H1 (cell line): ENCODE data around the gene FGFR2. TPM values are rescaled to one million over a fixed set of nuclear protein-coding genes. Genes with fewer than 3 reads are reported as not detected.

Experiments used
- CTCF ChIA-PET: fragments of 300-600 bp; sonication (Branson Sonifier 250); formaldehyde crosslinking; loops from one replicate; lab custom pipeline; 2021; ENCODE audit not compliant: partially characterized antibody; lab: Charles Lee
- POLR2A ChIA-PET: fragments of 300-600 bp; sonication (Branson Sonifier 250); formaldehyde crosslinking; loops from one replicate; lab custom pipeline; 2021; ENCODE audit warnings: inconsistent platforms; ENCODE audit not compliant: partially characterized antibody; lab: Charles Lee
- DNase-seq, 2 experiments: peaks; one replicate each; pipeline versions ENCODE4 v3.0.0 to v3.0.0-alpha.2; 2010 to 2022; ENCODE audit warnings: low spot score in 2 of 2, low read depth in 1 of 2, mixed read lengths in 1 of 2
- FAIRE-seq: peaks from 2 replicates; lab custom pipeline; 2011; peaks lifted over from hg19 to GRCh38; lab: Jason Lieb, UNC
- H2AFZ ChIP-seq: 2 replicates; pipeline ENCODE4 v1.8.1; 2012; ENCODE audit warnings: low read length, inconsistent platforms
- H2AK5ac ChIP-seq: 2 replicates; pipeline ENCODE4 v1.6.1; 2013; ENCODE audit warnings: low read depth, low read length
- H2BK120ac ChIP-seq: replicated peaks from 2 replicates; pipeline ENCODE3; 2013; ENCODE audit warnings: low read depth, low read length, inconsistent platforms
- H2BK12ac ChIP-seq: 2 replicates; pipeline ENCODE4 v1.6.1; 2013; ENCODE audit warnings: low read depth, low read length
- H2BK15ac ChIP-seq: 2 replicates; pipeline ENCODE4 v1.6.1; 2013; ENCODE audit warnings: low read length
- H2BK20ac ChIP-seq: 2 replicates; pipeline ENCODE4 v1.6.1; 2013; ENCODE audit warnings: low read length
- H2BK5ac ChIP-seq: 2 replicates; pipeline ENCODE4 v1.6.1; 2013; ENCODE audit warnings: low read depth, low read length
- H3K14ac ChIP-seq: 2 replicates; pipeline ENCODE4 v1.6.1; 2013; ENCODE audit warnings: inconsistent platforms; ENCODE audit not compliant: insufficient read length
- H3K18ac ChIP-seq: 2 replicates; pipeline ENCODE4 v1.6.1; 2013; ENCODE audit warnings: low read length; ENCODE audit errors: extremely low read depth
- H3K23ac ChIP-seq: 2 replicates; pipeline ENCODE4 v1.6.1; 2013; ENCODE audit warnings: inconsistent platforms; ENCODE audit not compliant: insufficient read length
- H3K23me2 ChIP-seq: 2 replicates; pipeline ENCODE4 v1.6.1; 2013; ENCODE audit warnings: low read depth, low read length
- H3K27ac ChIP-seq: 2 replicates; pipeline ENCODE4 v1.6.1; 2011; ENCODE audit warnings: low read depth, low read length, inconsistent platforms
- H3K27me3 ChIP-seq, 4 experiments: replicated peaks in 1 of 4; 1 replicate in 1 of 4; 2 replicates in 3 of 4; pipeline versions ENCODE4 v1.6.1 to v1.8.1; 2011 to 2013; ENCODE audit warnings: low read length in 3 of 4, mild to moderate bottlenecking in 3 of 4, inconsistent platforms in 2 of 4, mixed read lengths in 2 of 4, moderate library complexity in 1 of 4; ENCODE audit not compliant: control insufficient read depth in 3 of 4, insufficient read depth in 3 of 4; ENCODE audit errors: extremely low read depth in 1 of 4
- H3K36me3 ChIP-seq, 4 experiments: 2 replicates each; pipeline versions ENCODE4 v1.6.1 to v1.8.1; 2011 to 2013; ENCODE audit warnings: mild to moderate bottlenecking in 4 of 4, low read length in 3 of 4, moderate library complexity in 2 of 4, control low read depth in 1 of 4, inconsistent platforms in 1 of 4; ENCODE audit not compliant: insufficient read depth in 4 of 4, control insufficient read depth in 2 of 4
- H3K4ac ChIP-seq: replicated peaks from 2 replicates; pipeline ENCODE3; 2013; ENCODE audit warnings: low read length, low read depth, mixed read lengths, inconsistent platforms; ENCODE audit not compliant: insufficient read length
- H3K4me1 ChIP-seq, 4 experiments: replicated peaks in 1 of 4; 1 replicate in 1 of 4; 2 replicates in 3 of 4; pipeline versions ENCODE4 v1.6.1 to v1.8.1; 2011 to 2013; ENCODE audit warnings: low read length in 3 of 4, inconsistent platforms in 2 of 4, mixed read lengths in 1 of 4; ENCODE audit not compliant: insufficient read depth in 4 of 4, control insufficient read depth in 3 of 4
- H3K4me2 ChIP-seq, 2 experiments: 2 replicates each; pipeline versions ENCODE4 v1.6.1 to v1.8.1; 2011 to 2013; ENCODE audit warnings: low read depth in 2 of 2, low read length in 2 of 2, control low read depth in 1 of 2, inconsistent platforms in 1 of 2, mild to moderate bottlenecking in 1 of 2; ENCODE audit not compliant: insufficient read depth in 1 of 2
- H3K4me3 ChIP-seq, 4 experiments: fragments of 200-600, 300-600 bp in 1 of 4; sonication (generic), shearing (Covaris generic), sonication (Bioruptor Twin) in 1 of 4; 2 replicates each; pipeline versions ENCODE4 v1.5.1 to v1.8.1; 2011 to 2016; ENCODE audit warnings: low read length in 4 of 4, low read depth in 3 of 4, control low read depth in 2 of 4, inconsistent platforms in 2 of 4, mild to moderate bottlenecking in 2 of 4, mixed read lengths in 1 of 4, moderate library complexity in 1 of 4; ENCODE audit not compliant: insufficient read depth in 2 of 4; ENCODE audit errors: extremely low read depth in 1 of 4
- H3K56ac ChIP-seq: replicated peaks from 2 replicates; pipeline ENCODE3; 2013; ENCODE audit warnings: low read depth, mild to moderate bottlenecking, mixed read lengths, low read length, inconsistent platforms; ENCODE audit not compliant: insufficient read length
- H3K79me1 ChIP-seq: 2 replicates; pipeline ENCODE4 v1.6.1; 2013; ENCODE audit warnings: low read depth, low read length, control low read depth
- H3K79me2 ChIP-seq, 2 experiments: 2 replicates each; pipeline versions ENCODE4 v1.6.1 to v1.8.1; 2012 to 2013; ENCODE audit warnings: low read length in 2 of 2, mild to moderate bottlenecking in 2 of 2, inconsistent platforms in 1 of 2; ENCODE audit not compliant: insufficient read depth in 2 of 2, control insufficient read depth in 1 of 2
- H3K9ac ChIP-seq, 4 experiments: replicated peaks in 1 of 4; 1 replicate in 1 of 4; 2 replicates in 3 of 4; pipeline versions ENCODE4 v1.6.1 to v1.8.1; 2011 to 2013; ENCODE audit warnings: low read depth in 3 of 4, low read length in 3 of 4, control low read depth in 2 of 4, mild to moderate bottlenecking in 2 of 4, moderate library complexity in 2 of 4, inconsistent platforms in 1 of 4; ENCODE audit errors: extremely low read depth in 1 of 4
- H3K9me3 ChIP-seq, 2 experiments: 2 replicates each; pipeline versions ENCODE4 v1.6.1 to v1.8.1; 2012 to 2013; ENCODE audit warnings: mild to moderate bottlenecking in 2 of 2, moderate library complexity in 2 of 2, control low read depth in 1 of 2, inconsistent platforms in 1 of 2, low read depth in 1 of 2, low read length in 1 of 2, mixed read lengths in 1 of 2; ENCODE audit not compliant: insufficient read depth in 2 of 2
- H4K20me1 ChIP-seq, 2 experiments: replicated peaks in 1 of 2; 2 replicates each; pipeline versions ENCODE3 to v1.8.1; 2011 to 2013; ENCODE audit warnings: inconsistent platforms in 2 of 2, low read length in 2 of 2, mild to moderate bottlenecking in 1 of 2; ENCODE audit not compliant: insufficient read depth in 2 of 2, control insufficient read depth in 1 of 2
- H4K5ac ChIP-seq: 2 replicates; pipeline ENCODE4 v1.6.1; 2013; ENCODE audit warnings: low read length, low read depth, mixed read lengths, inconsistent platforms; ENCODE audit not compliant: insufficient read length
- H4K8ac ChIP-seq: 2 replicates; pipeline ENCODE4 v1.8.0; 2013; ENCODE audit warnings: mild to moderate bottlenecking, moderate library complexity, low read length, inconsistent platforms; ENCODE audit not compliant: insufficient read depth; ENCODE audit errors: extremely low read depth
- H4K91ac ChIP-seq: replicated peaks from 2 replicates; pipeline ENCODE3; 2013; ENCODE audit warnings: low read length, mixed read lengths, inconsistent platforms; ENCODE audit not compliant: insufficient read length
- WGBS, 2 experiments: shearing (Covaris generic) in 1 of 2; methylation state at CpG; one replicate each; pipeline versions ENCODE4 v1.1.6 to v1.1.7; 2013 to 2015; ENCODE audit warnings: low lambda C conversion rate in 2 of 2, mixed read lengths in 2 of 2, inconsistent platforms in 1 of 2, low coverage in 1 of 2, missing lambda C conversion rate in 1 of 2; ENCODE audit not compliant: insufficient replicate concordance in 2 of 2, insufficient coverage in 1 of 2, insufficient read length in 1 of 2; ENCODE audit errors: extremely low coverage in 1 of 2, missing lambda C conversion rate in 1 of 2; 5-methylcytosine and 5-hydroxymethylcytosine counted together
- polyA plus RNA-seq, 7 experiments: library from polyadenylated mRNA; depleted of rRNA in 3 of 7; stranded (reverse) in 5 of 7; unstranded in 2 of 7; fragments of >200 nt in 5 of 7; fragments of 200-250 nt in 2 of 7; gene quantifications; 1 replicate in 5 of 7; 2 replicates in 1 of 7; 4 replicates in 1 of 7; pipeline versions ENCODE4 v1.2.1 to v1.2.3, GENCODE V29; 2011 to 2013; ENCODE audit warnings: missing spikeins in 2 of 7, mixed read lengths in 2 of 7
- total RNA-seq: library from RNA; stranded (reverse); fragmentation: NEBNext Ultra II Directional; extraction: Animal tissue kit (Norgen Biotek cat#: 25700); gene quantifications from 2 replicates; pipeline ENCODE4 v1.2.1, GENCODE V29; 2021
- TF ChIP-seq, protein P1 (sequence below), 3 experiments: IDR thresholded peaks; 1 replicate in 2 of 3; 2 replicates in 1 of 3; pipeline versions ENCODE4 v1.5.1 to v1.6.1; 2011; ENCODE audit warnings: low read length in 3 of 3, mild to moderate bottlenecking in 3 of 3, inconsistent platforms in 2 of 3, low read depth in 1 of 3, moderate library complexity in 1 of 3; ENCODE audit not compliant: insufficient read depth in 1 of 3; ENCODE audit errors: control extremely low read depth in 1 of 3

The FGFR2 gene
- total and polyA plus RNA-seq, 2 of the 8 experiments (the other 6 are each of a cell fraction or from before 2014, with no cell fraction given) = 50.2 to 81.2 TPM

DNA sequence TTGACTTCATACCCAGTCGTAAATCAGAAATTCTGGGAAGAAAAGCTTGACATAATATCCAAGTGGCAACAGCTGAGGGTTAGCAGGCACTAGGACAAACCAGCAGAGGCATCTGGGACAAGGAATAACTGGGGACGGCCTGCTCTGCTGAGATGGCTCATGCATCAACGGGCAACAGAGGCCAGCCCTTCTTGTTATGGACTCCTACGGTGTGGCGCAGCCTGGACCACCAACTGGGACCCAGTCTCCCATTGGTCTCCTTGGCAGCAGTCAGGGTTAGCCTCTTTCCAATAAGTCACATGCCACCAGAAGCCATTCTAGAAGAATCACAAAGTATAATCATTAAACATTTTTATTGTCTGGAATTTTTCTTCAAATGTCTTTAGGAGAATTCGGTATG is 15.0 kb downstream of the FGFR2 start:
- ChIA-PET CTCF (no interaction called here), POLR2A (interaction anchor here (0.8 to 4.9 kb wide), 4 partner anchors 9 to 37 kb away, joined by 3 to 42 read pairs (median 4); no protein-coding TSS in a partner anchor)
- Histone ChIP-seq H2AFZ (no peak overlapping the region), H3K4me2 (peak overlapping the region in 1 of 2 experiments; percentile 18; a peak in 1 of 4 replicates), H4K20me1 (peaks cover 17 to 36% of the 10 kb centered on the region in 2 experiments), H4K5ac (no peak overlapping the region), H4K8ac (no peak overlapping the region), H2BK15ac (no peak overlapping the region), H3K4ac (no peak overlapping the region), H3K79me2 (peaks cover 34 to 77% of the 10 kb centered on the region in 2 experiments), H3K18ac (no peak overlapping the region), H2BK5ac (no peak overlapping the region), H3K56ac (no peak overlapping the region), H3K14ac (no peak overlapping the region), H3K27ac (no peak overlapping the region), H4K91ac (no peak overlapping the region), H3K4me1 (peaks cover 25 to 47% (median 28%) of the 10 kb centered on the region in 4 experiments), H2AK5ac (no peak overlapping the region), H3K9me3 (no peaks in the 10 kb centered on the region), H2BK120ac (no peak overlapping the region), H3K23ac (no peak overlapping the region), H3K36me3 (peaks cover 0 to 37% (median 4%) of the 10 kb centered on the region in 4 experiments; a peak in 3 of 8 replicates), H2BK20ac (no peak overlapping the region), H3K27me3 (no peaks in the 10 kb centered on the region), H3K79me1 (peaks cover 12% of the 10 kb centered on the region), H2BK12ac (no peak overlapping the region), H3K4me3 (no peak overlapping the region), H3K23me2 (peaks cover 7% of the 10 kb centered on the region; the same call in 1 of the 2 replicates), H3K9ac (no peak overlapping the region)
- no peak for DNase-seq
- FAIRE-seq = no peak
- TF ChIP-seq, protein P1, sequence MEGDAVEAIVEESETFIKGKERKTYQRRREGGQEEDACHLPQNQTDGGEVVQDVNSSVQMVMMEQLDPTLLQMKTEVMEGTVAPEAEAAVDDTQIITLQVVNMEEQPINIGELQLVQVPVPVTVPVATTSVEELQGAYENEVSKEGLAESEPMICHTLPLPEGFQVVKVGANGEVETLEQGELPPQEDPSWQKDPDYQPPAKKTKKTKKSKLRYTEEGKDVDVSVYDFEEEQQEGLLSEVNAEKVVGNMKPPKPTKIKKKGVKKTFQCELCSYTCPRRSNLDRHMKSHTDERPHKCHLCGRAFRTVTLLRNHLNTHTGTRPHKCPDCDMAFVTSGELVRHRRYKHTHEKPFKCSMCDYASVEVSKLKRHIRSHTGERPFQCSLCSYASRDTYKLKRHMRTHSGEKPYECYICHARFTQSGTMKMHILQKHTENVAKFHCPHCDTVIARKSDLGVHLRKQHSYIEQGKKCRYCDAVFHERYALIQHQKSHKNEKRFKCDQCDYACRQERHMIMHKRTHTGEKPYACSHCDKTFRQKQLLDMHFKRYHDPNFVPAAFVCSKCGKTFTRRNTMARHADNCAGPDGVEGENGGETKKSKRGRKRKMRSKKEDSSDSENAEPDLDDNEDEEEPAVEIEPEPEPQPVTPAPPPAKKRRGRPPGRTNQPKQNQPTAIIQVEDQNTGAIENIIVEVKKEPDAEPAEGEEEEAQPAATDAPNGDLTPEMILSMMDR (IDR thresholded peaks at IDR 0.05; ENCODE audit: control extremely low read depth in 1 of 3, insufficient read depth in 1 of 3, low read depth in 1 of 3, low read length in 3 of 3) = no peak
- 87% methylated on average over 6 of the region's 6 CpGs; no CpG with 5 or more reads in 1 of the 2 experiments for WGBS, 2 experiments
